Cardiac muscle cell (in vitro differentiated cells and primary cell): ENCODE results near the gene CCDC141. TPM values are rescaled to one million over a fixed set of nuclear protein-coding genes. Genes with fewer than 3 reads are reported as not detected.
A peak's percentile ranks its signal among the peaks of the same experiment; 100 is the strongest.
"Not testable (repeated sequence)": the region's sequence is repeated elsewhere in the genome, so short reads cannot be mapped to it uniquely, and the experiment has no call there.

ENCODE experiments used
- DNase-seq, 2 donors: peaks; one replicate each; pipeline versions ENCODE4 v3.0.0 to v3.0.0-alpha.2; 2010 to 2017; ENCODE audit warnings: low read depth in 1 of 2, low spot score in 1 of 2
- H3K27ac ChIP-seq: fragments of 200-600 bp; sonication (generic); 2 replicates; pipeline ENCODE4 v1.5.1; 2016
- H3K27me3 ChIP-seq: fragments of 200-600 bp; sonication (generic); 2 replicates; pipeline ENCODE4 v1.6.0; 2016; ENCODE audit warnings: control low read depth
- H3K36me3 ChIP-seq: fragments of 200-600 bp; sonication (generic); 2 replicates; pipeline ENCODE4 v1.5.1; 2016; ENCODE audit warnings: control low read depth
- H3K4me1 ChIP-seq: fragments of 200-600 bp; sonication (generic); 2 replicates; pipeline ENCODE4 v1.8.1; 2017; ENCODE audit warnings: low read depth, mild to moderate bottlenecking, mixed run types
- H3K4me3 ChIP-seq: fragments of 200-600 bp; sonication (generic); 2 replicates; pipeline ENCODE4 v1.5.1; 2016; ENCODE audit warnings: mild to moderate bottlenecking
- H3K9me3 ChIP-seq: fragments of 200-600 bp; sonication (generic); 2 replicates; pipeline ENCODE4 v1.5.1; 2017; ENCODE audit warnings: low read depth, mild to moderate bottlenecking, control low read depth
- polyA plus RNA-seq: library from polyadenylated mRNA; unstranded; fragments of >200 nt; fragmentation: Nextera tagmentation; extraction: Ambion mirVana; gene quantifications from 2 replicates; pipeline ENCODE4 v1.2.1, GENCODE V29; 2016
- total RNA-seq: library from RNA; depleted of rRNA; stranded (reverse); fragments of >200 nt; gene quantifications from 2 replicates; pipeline ENCODE4 v1.2.3, GENCODE V29; 2016
- TF ChIP-seq, protein P1 (sequence below): IDR thresholded peaks from 2 replicates; pipeline ENCODE4 v1.5.1; 2012; ENCODE audit warnings: low read depth, mild to moderate bottlenecking, low read length

CCDC141 gene
- total and polyA plus RNA-seq, 2 experiments from 2014 or later = 134 to 213 TPM

DNA sequence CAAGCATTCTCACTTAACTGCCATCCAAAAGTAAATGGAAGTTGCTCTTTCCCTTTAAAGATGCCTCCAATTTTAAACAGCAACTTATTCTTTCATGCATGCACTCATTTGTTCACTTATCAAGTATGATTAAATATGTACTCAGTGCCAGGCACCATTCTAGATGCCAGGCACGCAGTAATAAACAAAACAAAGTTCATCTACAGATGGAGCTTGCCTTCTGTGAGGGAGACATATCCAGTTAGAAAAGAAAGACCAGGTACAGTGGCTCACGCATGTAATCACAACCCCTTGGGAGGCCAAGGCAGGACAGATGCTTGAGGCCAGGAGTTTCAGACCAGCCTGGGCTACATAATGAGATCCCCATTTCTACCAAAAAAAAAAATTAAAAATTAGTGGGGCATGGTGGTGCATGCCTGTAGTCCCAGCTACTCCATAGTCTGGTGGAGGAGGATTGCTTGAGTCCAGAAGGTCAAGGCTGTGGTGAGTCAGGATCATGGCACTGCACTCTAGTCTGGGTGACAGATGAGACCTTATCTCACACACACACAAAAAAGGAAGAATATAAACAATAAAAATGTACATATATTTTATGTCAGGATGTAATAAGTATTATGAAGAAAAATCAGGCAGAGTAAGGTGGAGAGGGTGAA lies 19.2 kb upstream of the CCDC141 start:
- TF ChIP-seq, protein P1, sequence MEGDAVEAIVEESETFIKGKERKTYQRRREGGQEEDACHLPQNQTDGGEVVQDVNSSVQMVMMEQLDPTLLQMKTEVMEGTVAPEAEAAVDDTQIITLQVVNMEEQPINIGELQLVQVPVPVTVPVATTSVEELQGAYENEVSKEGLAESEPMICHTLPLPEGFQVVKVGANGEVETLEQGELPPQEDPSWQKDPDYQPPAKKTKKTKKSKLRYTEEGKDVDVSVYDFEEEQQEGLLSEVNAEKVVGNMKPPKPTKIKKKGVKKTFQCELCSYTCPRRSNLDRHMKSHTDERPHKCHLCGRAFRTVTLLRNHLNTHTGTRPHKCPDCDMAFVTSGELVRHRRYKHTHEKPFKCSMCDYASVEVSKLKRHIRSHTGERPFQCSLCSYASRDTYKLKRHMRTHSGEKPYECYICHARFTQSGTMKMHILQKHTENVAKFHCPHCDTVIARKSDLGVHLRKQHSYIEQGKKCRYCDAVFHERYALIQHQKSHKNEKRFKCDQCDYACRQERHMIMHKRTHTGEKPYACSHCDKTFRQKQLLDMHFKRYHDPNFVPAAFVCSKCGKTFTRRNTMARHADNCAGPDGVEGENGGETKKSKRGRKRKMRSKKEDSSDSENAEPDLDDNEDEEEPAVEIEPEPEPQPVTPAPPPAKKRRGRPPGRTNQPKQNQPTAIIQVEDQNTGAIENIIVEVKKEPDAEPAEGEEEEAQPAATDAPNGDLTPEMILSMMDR = no peak

DNA sequence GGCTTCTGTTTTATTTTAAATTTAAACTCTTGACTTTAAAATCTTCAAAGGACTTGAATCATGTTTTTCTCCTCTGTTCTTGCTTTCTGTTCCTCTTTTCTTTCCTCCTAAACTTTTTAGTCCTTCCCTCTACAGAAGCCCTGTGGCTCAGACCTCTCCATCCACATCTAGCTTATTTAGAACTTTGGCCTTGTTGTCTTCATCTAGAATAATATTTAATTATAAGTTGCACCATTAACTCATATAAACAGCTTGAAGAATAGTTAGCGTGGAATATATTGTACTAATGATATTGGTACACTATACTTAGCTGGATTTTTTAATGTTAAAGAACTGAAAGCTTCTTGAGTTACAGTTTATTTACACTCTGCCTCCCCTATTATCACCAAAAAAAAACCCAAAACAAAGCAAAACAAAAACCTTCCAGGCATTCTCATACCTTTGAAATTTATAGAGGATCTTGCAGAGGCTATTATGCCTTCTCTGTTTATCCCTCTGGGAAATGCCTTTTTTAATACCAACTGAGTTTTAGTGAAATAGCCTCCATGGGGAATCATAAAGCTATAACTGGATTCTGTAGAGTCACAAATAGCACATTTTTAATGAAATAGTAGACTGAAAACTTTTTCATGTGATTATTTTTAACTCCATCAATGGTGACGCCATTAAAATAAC lies 9.2 kb upstream of the CCDC141 start:
- no peak for DNase-seq
- TF ChIP-seq, protein P1 = no peak
- Histone ChIP-seq H3K27ac (peak overlapping the region; percentile 84), H3K4me3 (no peak overlapping the region), H3K4me1 (peaks cover 26% of the 10 kb centered on the region), H3K36me3 (no peaks in the 10 kb centered on the region), H3K27me3 (no peaks in the 10 kb centered on the region), H3K9me3 (no peaks in the 10 kb centered on the region)

More for the DNA sequence above, 19.2 kb upstream of the CCDC141 start:
- no peaks in the 10 kb centered on the region for H3K27me3 ChIP-seq
- H3K4me3 ChIP-seq = no peak overlapping the region
- DNase-seq = no peak
- H3K27ac ChIP-seq = no peak overlapping the region
- H3K4me1 ChIP-seq = no peaks in the 10 kb centered on the region
- H3K36me3 ChIP-seq = no peaks in the 10 kb centered on the region
- H3K9me3 ChIP-seq = no peaks in the 10 kb centered on the region

DNA sequence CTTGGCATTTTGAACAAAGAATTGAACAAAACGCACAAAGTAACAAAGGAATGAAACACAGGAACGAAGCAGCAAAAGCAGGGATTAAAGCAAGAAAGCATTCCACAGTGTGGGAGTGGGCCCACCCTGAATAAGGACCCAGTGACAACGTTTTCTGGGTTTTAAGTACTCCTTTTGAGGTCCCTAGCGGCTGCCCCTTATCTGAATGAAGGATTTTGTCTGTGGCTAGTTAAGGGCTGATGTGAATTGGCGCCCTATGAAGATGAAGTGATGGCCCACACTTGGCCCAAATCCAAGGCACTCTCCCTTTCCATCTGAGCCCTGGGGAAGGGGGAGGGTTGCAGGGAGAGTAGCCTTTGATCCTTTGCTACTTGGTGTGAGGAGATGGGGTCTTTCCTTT lies 7.8 kb upstream of the CCDC141 start:
- TF ChIP-seq, protein P1 = no peak
- Histone ChIP-seq H3K4me3 (no peak overlapping the region), H3K27ac (peak overlapping the region; percentile 84), H3K36me3 (no peaks in the 10 kb centered on the region), H3K27me3 (no peaks in the 10 kb centered on the region), H3K4me1 (peaks cover 30% of the 10 kb centered on the region), H3K9me3 (no peaks in the 10 kb centered on the region)
- no peak for DNase-seq

DNA sequence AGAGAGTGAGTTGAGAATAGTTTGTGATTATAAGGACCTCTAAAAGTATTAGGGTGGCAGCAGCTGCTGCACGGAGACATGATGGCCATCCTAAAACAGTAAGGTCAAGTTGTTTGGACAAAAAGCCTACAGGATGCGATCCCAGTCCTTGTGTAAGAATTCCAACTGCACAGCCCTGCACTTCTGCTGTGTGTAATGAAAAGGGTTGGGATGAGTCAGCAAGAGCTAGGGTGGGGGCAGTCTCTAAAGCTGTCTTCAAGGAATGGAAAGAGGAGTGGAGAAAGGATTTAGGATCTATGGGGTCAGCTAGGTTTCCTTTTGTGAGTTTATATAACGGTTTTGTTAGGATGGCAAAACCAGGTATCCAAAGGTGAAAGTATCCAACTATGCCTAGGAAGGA lies 3.6 kb upstream of the CCDC141 start:
- H3K36me3 ChIP-seq, H3K9me3 ChIP-seq, H3K27me3 ChIP-seq, DNase-seq, H3K4me3 ChIP-seq: not testable (repeated sequence)
- Histone ChIP-seq H3K4me1 (peaks cover 36% of the 10 kb centered on the region), H3K27ac (peak overlapping the region; percentile 13)

DNA sequence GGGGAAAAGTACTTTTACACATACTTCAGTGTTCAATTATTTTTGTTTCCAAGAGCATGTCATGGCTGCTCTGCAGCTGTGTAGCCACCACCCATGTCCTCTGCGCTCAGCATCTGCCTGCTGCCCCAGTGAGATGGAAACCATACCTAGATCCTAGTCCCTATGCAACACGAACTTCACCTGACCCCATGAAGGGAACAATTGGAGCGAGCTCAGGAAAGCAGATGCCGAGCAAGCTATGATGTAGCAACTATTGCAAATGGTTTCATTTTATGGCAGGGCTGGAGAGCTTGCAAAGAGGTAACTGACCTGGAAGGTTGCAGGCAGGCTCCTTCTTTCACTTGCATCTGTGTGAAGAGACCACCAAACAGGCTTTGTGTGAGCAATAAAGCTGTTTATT lies 1.3 kb upstream of the CCDC141 start:
- no peaks in the 10 kb centered on the region for H3K27me3 ChIP-seq
- H3K27ac ChIP-seq = peak overlapping the region; percentile 99
- H3K9me3 ChIP-seq = no peaks in the 10 kb centered on the region
- H3K4me3 ChIP-seq = no peak overlapping the region
- peaks cover 35% of the 10 kb centered on the region for H3K4me1 ChIP-seq
- DNase-seq = peak in 1 of 2 donors; percentile 36
- TF ChIP-seq, protein P1 = no peak
- H3K36me3 ChIP-seq = peaks cover 12% of the 10 kb centered on the region

DNA sequence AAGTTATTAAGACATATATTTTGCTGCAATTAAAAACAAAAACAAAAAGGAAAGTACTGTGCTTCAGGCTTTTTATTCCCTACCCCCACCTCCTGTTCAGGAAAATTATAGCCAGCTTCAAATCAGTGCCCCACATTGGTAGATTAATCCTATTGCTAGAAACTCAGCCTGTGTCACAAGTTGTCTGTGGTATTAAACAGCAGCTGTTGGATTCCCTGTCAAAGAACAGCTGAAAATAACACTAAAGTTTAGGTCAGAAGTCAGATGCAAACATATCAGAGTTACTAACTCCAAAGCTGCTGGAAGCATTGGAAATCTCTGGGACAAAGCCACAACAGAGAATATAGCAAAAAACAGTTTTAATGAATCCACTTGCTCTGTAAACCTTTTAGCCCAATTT lies 818 bp upstream of the CCDC141 start:
- Histone ChIP-seq H3K36me3 (peaks cover 16% of the 10 kb centered on the region), H3K9me3 (no peaks in the 10 kb centered on the region), H3K27ac (peak overlapping the region; percentile 99), H3K4me3 (peak overlapping the region; percentile 94), H3K4me1 (peaks cover 35% of the 10 kb centered on the region), H3K27me3 (no peaks in the 10 kb centered on the region)
- TF ChIP-seq, protein P1 = no peak
- peak in 1 of 2 donors; percentile 64 for DNase-seq
